GM10248 (cell line): ENCODE data around the gene BICD1.

ENCODE experiments used
- CTCF ChIA-PET: fragments of 300-600 bp; sonication (Branson Sonifier 250); formaldehyde crosslinking; extraction: SDS; loops from one replicate; lab custom pipeline; 2021; ENCODE audit warnings: antibody characterized with exemption; lab: Yijun Ruan, JAX
- POLR2A ChIA-PET: fragments of 350-650 bp; sonication (Branson Sonifier 250); formaldehyde crosslinking; extraction: SDS; loops from one replicate; lab custom pipeline; 2020; ENCODE audit warnings: antibody characterized with exemption; lab: Yijun Ruan, JAX
- DNase-seq: peaks from one replicate; pipeline ENCODE4 v3.0.0; 2012; ENCODE audit errors: extremely low spot score
- CTCF ChIP-seq: IDR thresholded peaks from 2 replicates; pipeline ENCODE4 v1.5.1; 2012; ENCODE audit warnings: mild to moderate bottlenecking, low read depth; ENCODE audit errors: extremely low read depth, missing control alignments, control extremely low read depth

The BICD1 gene

GRCh38 chr12:32379213-32379612 is 272.6 kb downstream of the BICD1 start:
- POLR2A ChIA-PET, result no interaction called here
- no peak for TF ChIP-seq CTCF
- DNase-seq, result no peak
- CTCF ChIA-PET, result no interaction called here

- ChIA-PET CTCF (no interaction called here), POLR2A (no interaction called here)
- TF ChIP-seq CTCF, result no peak
- no peak for DNase-seq
Measured at GRCh38 chr12:32379667-32380066, 273.0 kb downstream of the BICD1 start.

GRCh38 chr12:32382226-32382625 is 275.6 kb downstream of the BICD1 start:
- no peak for DNase-seq
- POLR2A ChIA-PET, result no interaction called here
- CTCF ChIA-PET, result interaction anchor here (0.9 to 2.0 kb wide), 2 partner anchors 13 to 17 kb away, joined by 3 to 12 read pairs; no protein-coding TSS in a partner anchor
- TF ChIP-seq CTCF, result no peak

GRCh38 chr12:32390572-32391219 is 284.0 kb downstream of the BICD1 start:
- no peak for TF ChIP-seq CTCF
- CTCF ChIA-PET, result interaction anchor here (0.9 to 1.2 kb wide), 2 partner anchors 10 to 17 kb away, joined by 3 to 4 read pairs; no protein-coding TSS in a partner anchor
- peak; percentile 42 for DNase-seq
- POLR2A ChIA-PET, result no interaction called here

- TF ChIP-seq CTCF, result no peak
- no peak for DNase-seq
- ChIA-PET POLR2A (no interaction called here), CTCF (interaction anchor here (1.6 kb wide), 1 partner anchor 13 kb away, joined by 3 read pairs; no protein-coding TSS in a partner anchor)
Measured at GRCh38 chr12:32395026-32395425, 288.4 kb downstream of the BICD1 start.

- no peak for TF ChIP-seq CTCF
- CTCF ChIA-PET, result interaction anchor here (1.2 to 1.4 kb wide), 3 partner anchors 9 to 10 kb away, joined by 3 to 8 read pairs (median 4); no protein-coding TSS in a partner anchor
- POLR2A ChIA-PET, result no interaction called here
Measured at GRCh38 chr12:32397696-32398095, 291.0 kb downstream of the BICD1 start.

More at GRCh38 chr12:32397696-32398095, 291.0 kb downstream of the BICD1 start:
- DNase-seq, result no peak
